Prostate gland (tissue), 2 donors: ENCODE measurements around the gene GABPB1. TPM values are rescaled to one million over a fixed set of nuclear protein-coding genes. Genes with fewer than 3 reads are reported as not detected.

Source experiments
- DNase-seq: peaks from one replicate; pipeline ENCODE4 v3.0.0-alpha.2; 2019; ENCODE audit warnings: low spot score
- H3K27ac ChIP-seq, 2 donors: fragments of 200-600 bp; sonication (generic); 2 replicates each; pipeline ENCODE4 v1.5.1; 2017 to 2019
- H3K27me3 ChIP-seq: fragments of 200-600 bp; sonication (generic); replicated peaks from 2 replicates; pipeline ENCODE4 v1.5.1; 2019; ENCODE audit not compliant: insufficient read depth
- H3K36me3 ChIP-seq, 2 donors: fragments of 200-600 bp; sonication (generic); 1 replicate in 1 of 2; 2 replicates in 1 of 2; pipeline versions ENCODE4 v1.5.1 to v1.8.1; 2017 to 2019
- H3K4me1 ChIP-seq: fragments of 200-600 bp; sonication (generic); replicated peaks from 2 replicates; pipeline ENCODE4 v1.5.1; 2019
- H3K4me3 ChIP-seq, 2 donors: fragments of 200-600 bp; sonication (generic); 2 replicates each; pipeline ENCODE4 v1.5.1; 2017 to 2019
- H3K9me3 ChIP-seq: fragments of 200-600 bp; sonication (generic); 2 replicates; pipeline ENCODE4 v1.5.1; 2017
- CTCF ChIP-seq, 4 experiments: fragments of 200-600 bp in 2 of 4; fragments of 450-650 bp in 2 of 4; sonication (generic) in 2 of 4; IDR thresholded peaks; 1 replicate in 3 of 4; 2 replicates in 1 of 4; pipeline ENCODE4 v1.5.1; 2016 to 2019; ENCODE audit warnings: antibody characterized with exemption in 4 of 4, mild to moderate bottlenecking in 2 of 4, moderate library complexity in 2 of 4
- POLR2A ChIP-seq: fragments of 450-650 bp; IDR thresholded peaks from one replicate; pipeline ENCODE4 v1.6.1; 2016; ENCODE audit warnings: antibody characterized with exemption, mild to moderate bottlenecking
- POLR2AphosphoS5 ChIP-seq: sonication (generic); formaldehyde crosslinking; IDR thresholded peaks from one replicate; pipeline ENCODE4 v1.6.1; 2017; ENCODE audit warnings: antibody characterized with exemption
- WGBS: methylation state at CpG from one replicate; pipeline ENCODE4 v1.1.5; 2018; 5-methylcytosine and 5-hydroxymethylcytosine counted together
- intact Hi-C: fragments of 100-400 bp; cut with DNase I; formaldehyde crosslinking; loops from one replicate; pipeline ENCODE4 v1.14.2; 2022
- total RNA-seq, 2 donors: library from RNA; depleted of rRNA; stranded (reverse); fragments of >200 nt; gene quantifications; one replicate each; pipeline ENCODE4 v1.1.0, GENCODE V29; 2016

Gene GABPB1
- total RNA-seq, 2 donors from 2014 or later: 31.8 to 34.1 TPM

DNA sequence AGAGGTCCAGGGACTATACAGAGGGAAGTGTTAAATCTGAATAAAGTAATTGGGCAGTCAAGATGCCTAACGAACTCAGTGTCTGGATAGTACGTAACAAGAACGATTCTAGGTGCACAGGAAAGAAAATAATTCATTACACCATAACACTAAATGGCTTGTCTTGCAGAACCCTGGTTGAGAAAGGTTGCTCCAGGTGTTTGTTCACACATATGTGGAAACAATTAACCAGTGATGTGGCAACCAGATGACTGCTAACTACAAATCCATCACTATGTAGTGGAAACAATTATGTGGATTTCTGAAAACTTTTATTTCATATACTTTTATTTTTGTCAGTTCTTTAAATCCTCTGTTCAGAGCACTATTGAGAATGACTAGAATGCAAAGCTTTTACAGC lies 79.1 kb downstream of the GABPB1 start:
- 86% methylated on average over 3 of the region's 3 CpGs for WGBS
- intact Hi-C loops: no loop called here
- no peaks in the 10 kb centered on the region for H3K4me1 ChIP-seq

GRCh38 chr15:50275091-50275490 lies 79.9 kb downstream of the GABPB1 start:
- H3K27me3 ChIP-seq: no peaks in the 10 kb centered on the region
- WGBS: 25% methylated on average over 2 of the region's 2 CpGs
- TF ChIP-seq POLR2A (no peak), CTCF (IDR thresholded peaks at IDR 0.05) (no peak), POLR2AphosphoS5 (no peak)
- no peak overlapping the region for H3K27ac ChIP-seq
- no peak for DNase-seq
- H3K4me3 ChIP-seq: no peak overlapping the region
- H3K9me3 ChIP-seq: no peaks in the 10 kb centered on the region
- no peaks in the 10 kb centered on the region for H3K36me3 ChIP-seq
- no peaks in the 10 kb centered on the region for H3K4me1 ChIP-seq
- intact Hi-C loops: no loop called here

More for the DNA sequence above, 79.1 kb downstream of the GABPB1 start:
- no peak for DNase-seq
- no peaks in the 10 kb centered on the region for H3K36me3 ChIP-seq
- H3K4me3 ChIP-seq: no peak overlapping the region
- H3K27ac ChIP-seq: no peak overlapping the region
- no peaks in the 10 kb centered on the region for H3K9me3 ChIP-seq
- TF ChIP-seq POLR2AphosphoS5: no peak
- no peaks in the 10 kb centered on the region for H3K27me3 ChIP-seq

GRCh38 chr15:50267577-50267976 lies 87.4 kb downstream of the GABPB1 start:
- H3K9me3 ChIP-seq: no peaks in the 10 kb centered on the region
- WGBS: 86% methylated on average over 2 of the region's 2 CpGs
- no peaks in the 10 kb centered on the region for H3K27me3 ChIP-seq
- no peaks in the 10 kb centered on the region for H3K36me3 ChIP-seq
- TF ChIP-seq POLR2A (no peak), POLR2AphosphoS5 (no peak), CTCF (IDR thresholded peaks at IDR 0.05) (no peak)
- no peak for DNase-seq
- intact Hi-C loops: no loop called here
- H3K27ac ChIP-seq: no peak overlapping the region
- no peaks in the 10 kb centered on the region for H3K4me1 ChIP-seq
- no peak overlapping the region for H3K4me3 ChIP-seq

DNA sequence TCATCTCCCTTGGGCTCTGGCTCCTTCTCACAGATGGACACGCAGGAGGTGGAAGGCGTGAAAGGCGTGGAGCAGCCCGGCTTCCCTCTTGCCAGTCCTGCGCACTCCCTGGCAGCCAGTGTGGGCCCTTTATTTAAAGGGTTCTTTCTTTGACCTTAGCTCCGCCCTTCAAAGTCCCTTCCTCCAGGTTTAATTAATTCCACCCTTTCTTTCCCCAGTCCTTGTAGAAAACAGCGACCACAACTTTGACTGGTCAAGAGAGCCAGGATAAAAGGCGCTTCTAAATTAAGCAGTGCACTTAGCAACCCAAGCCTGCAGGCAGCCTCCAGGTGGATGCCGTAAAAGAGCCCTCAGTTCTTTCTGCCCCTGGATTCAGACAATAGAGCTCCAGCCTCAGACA lies 89.4 kb downstream of the GABPB1 start, which contains the start of gene HDC:
TSS of gene HDC (minus strand) at position 107 of the 400 bp plus-strand sequence. CDS start at position 4, 103 bp downstream.
- Histone ChIP-seq H3K9me3 (no peaks in the 10 kb centered on the region), H3K27ac (no peak within 1 kb of the TSS), H3K27me3 (no peaks in the 10 kb centered on the region), H3K4me3 (no peak within 1 kb of the TSS), H3K36me3 (no peaks in the 10 kb centered on the region), H3K4me1 (no peaks in the 10 kb centered on the region)
- 53% methylated on average over 9 of the region's 9 CpGs for WGBS
- no peak for TF ChIP-seq POLR2A
- intact Hi-C loops: no loop called here
- DNase-seq: no peak

DNA sequence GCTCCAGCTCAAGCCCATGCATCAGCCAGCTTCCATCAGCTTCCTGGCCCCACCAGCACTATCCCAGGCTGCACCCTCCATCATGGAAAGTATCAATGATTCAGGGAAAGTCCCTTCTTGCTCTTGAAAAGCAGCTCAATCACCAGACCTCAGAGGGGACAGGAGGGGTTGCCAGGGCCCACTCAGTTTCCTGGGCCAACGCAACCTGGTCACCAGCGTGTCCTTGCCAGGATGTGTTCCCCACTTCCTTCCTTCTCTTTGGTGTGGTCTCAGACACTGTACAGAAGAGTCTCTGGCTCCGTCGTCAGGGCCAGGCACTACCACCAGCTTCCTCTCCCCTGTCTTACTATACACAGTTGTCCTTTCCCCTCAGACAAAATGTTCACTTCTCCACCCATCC lies 92.5 kb downstream of the GABPB1 start:
- TF ChIP-seq POLR2AphosphoS5: no peak
- no peak for TF ChIP-seq CTCF (IDR thresholded peaks at IDR 0.05)
- TF ChIP-seq POLR2A: no peak
- intact Hi-C loops: no loop called here
- H3K27me3 ChIP-seq: no peaks in the 10 kb centered on the region
- H3K4me1 ChIP-seq: no peaks in the 10 kb centered on the region
- H3K4me3 ChIP-seq: no peak overlapping the region
- 88% methylated on average over 4 of the region's 4 CpGs for WGBS
- H3K9me3 ChIP-seq: no peaks in the 10 kb centered on the region
- no peak overlapping the region for H3K27ac ChIP-seq
- H3K36me3 ChIP-seq: no peaks in the 10 kb centered on the region
- DNase-seq: no peak

DNA sequence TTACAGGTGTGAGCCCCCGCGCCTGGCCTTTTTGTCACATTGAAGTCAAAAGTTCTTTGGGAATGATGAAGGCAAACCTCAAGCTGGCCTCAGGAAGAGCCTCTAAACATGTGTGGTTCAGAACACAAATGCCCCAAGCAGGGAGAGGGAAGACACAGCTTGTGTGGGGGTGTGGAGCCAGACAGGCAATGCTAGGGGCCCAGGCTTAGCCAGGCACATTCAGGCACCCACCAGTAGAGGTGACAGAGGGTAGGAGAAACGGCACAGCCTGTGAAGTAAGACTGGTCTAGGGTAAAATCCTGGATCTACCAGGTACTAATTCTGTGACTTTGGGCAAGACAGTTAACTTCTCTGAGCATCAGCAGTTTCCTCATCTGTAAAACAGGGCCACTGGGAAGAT lies 93.0 kb downstream of the GABPB1 start:
- Histone ChIP-seq H3K4me3 (no peak overlapping the region), H3K27me3 (no peaks in the 10 kb centered on the region), H3K9me3 (no peaks in the 10 kb centered on the region), H3K4me1 (no peaks in the 10 kb centered on the region), H3K27ac (no peak overlapping the region), H3K36me3 (no peaks in the 10 kb centered on the region)
- 94% methylated on average over 3 of the region's 3 CpGs for WGBS
- DNase-seq: no peak
- TF ChIP-seq POLR2AphosphoS5: no peak
- TF ChIP-seq CTCF (IDR thresholded peaks at IDR 0.05): no peak
- no peak for TF ChIP-seq POLR2A
- intact Hi-C loops: no loop called here
